Coronary artery (tissue), 2 donors: Measurements from ENCODE around the gene NOX3.
"Not testable (repeated sequence)": the region's sequence is repeated elsewhere in the genome, so short reads cannot be mapped to it uniquely, and the experiment has no call there.

ENCODE experiments used
- DNase-seq: peaks from one replicate; pipeline ENCODE4 v3.0.0-alpha.2; 2017; ENCODE audit warnings: low spot score
- H3K27ac ChIP-seq, 2 donors: fragments of 200-600 bp; sonication (generic); one replicate each; pipeline ENCODE4 v1.5.1; 2016 to 2019
- H3K4me3 ChIP-seq: fragments of 200-600 bp; sonication (generic); 2 replicates; pipeline ENCODE4 v1.5.1; 2016; ENCODE audit warnings: mild to moderate bottlenecking, moderate library complexity
- TF ChIP-seq, protein P1 (sequence below): fragments of 200-600 bp; sonication (generic); IDR thresholded peaks from one replicate; pipeline ENCODE4 v1.5.1; 2019; ENCODE audit warnings: antibody characterized with exemption

Gene NOX3

GRCh38 chr6:155466539-155466938, 10.9 kb upstream of the NOX3 start:
- DNase-seq: no peak
- Histone ChIP-seq H3K4me3 (no peak overlapping the region), H3K27ac (no peak overlapping the region)
- TF ChIP-seq, protein P1, sequence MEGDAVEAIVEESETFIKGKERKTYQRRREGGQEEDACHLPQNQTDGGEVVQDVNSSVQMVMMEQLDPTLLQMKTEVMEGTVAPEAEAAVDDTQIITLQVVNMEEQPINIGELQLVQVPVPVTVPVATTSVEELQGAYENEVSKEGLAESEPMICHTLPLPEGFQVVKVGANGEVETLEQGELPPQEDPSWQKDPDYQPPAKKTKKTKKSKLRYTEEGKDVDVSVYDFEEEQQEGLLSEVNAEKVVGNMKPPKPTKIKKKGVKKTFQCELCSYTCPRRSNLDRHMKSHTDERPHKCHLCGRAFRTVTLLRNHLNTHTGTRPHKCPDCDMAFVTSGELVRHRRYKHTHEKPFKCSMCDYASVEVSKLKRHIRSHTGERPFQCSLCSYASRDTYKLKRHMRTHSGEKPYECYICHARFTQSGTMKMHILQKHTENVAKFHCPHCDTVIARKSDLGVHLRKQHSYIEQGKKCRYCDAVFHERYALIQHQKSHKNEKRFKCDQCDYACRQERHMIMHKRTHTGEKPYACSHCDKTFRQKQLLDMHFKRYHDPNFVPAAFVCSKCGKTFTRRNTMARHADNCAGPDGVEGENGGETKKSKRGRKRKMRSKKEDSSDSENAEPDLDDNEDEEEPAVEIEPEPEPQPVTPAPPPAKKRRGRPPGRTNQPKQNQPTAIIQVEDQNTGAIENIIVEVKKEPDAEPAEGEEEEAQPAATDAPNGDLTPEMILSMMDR: no peak

GRCh38 chr6:155461556-155461955, 5.9 kb upstream of the NOX3 start:
- DNase-seq: no peak
- Histone ChIP-seq H3K4me3 (peak overlapping the region; percentile 2), H3K27ac (no peak overlapping the region)
- TF ChIP-seq, protein P1: no peak

DNA sequence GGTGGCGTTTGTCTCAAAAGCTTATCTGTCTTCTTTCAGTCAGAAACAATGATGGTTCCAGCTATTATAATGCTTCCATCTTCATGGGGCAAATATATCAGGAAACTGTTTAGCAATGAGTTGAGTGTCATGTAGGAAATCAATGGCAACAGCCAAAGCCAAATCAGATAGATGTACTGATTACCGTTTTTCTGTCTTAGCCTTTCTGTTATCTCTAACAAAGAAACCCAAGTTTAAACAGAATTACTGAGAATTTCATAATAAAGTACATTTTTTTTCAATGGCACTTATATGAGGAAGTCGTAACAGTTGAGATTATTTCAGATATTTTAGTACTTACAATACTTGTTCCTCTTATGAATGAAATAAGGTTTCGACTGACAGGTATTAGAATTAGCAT, 1.2 kb downstream of the NOX3 start:
- no peak for DNase-seq

DNA sequence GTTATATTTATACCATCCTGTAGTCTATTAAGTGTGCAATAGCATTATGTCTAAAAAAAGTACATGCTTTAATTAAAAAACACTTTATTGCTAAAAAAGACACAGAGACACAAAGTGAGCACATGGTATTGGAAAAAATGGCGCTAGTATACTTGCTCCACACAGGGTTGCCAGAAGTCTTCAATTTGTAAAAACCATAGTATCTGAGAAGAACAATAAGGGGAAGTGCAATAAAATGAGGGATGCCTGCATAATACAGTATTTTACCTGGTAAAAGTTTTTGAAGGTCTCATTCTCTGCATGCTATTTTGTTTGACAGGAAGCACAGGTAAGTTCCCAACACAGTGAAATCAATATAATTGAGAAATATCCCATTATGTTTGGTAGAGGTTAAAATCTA, 1.6 kb downstream of the NOX3 start:
- Histone ChIP-seq H3K4me3 (no peak overlapping the region), H3K27ac (no peak overlapping the region)
- DNase-seq: no peak
- TF ChIP-seq, protein P1: no peak

More for the DNA sequence above, 1.2 kb downstream of the NOX3 start:
- Histone ChIP-seq H3K27ac (no peak overlapping the region), H3K4me3 (no peak overlapping the region)
- TF ChIP-seq, protein P1: no peak

GRCh38 chr6:155452576-155452975, 3.1 kb downstream of the NOX3 start:
- DNase-seq: no peak
- TF ChIP-seq, protein P1: no peak
- H3K27ac ChIP-seq: no peak overlapping the region

GRCh38 chr6:155451530-155451929, 4.1 kb downstream of the NOX3 start:
- not testable (repeated sequence) for H3K27ac ChIP-seq, DNase-seq, H3K4me3 ChIP-seq

More at GRCh38 chr6:155452576-155452975, 3.1 kb downstream of the NOX3 start:
- no peak overlapping the region for H3K4me3 ChIP-seq

- TF ChIP-seq, protein P1: no peak
- no peak for DNase-seq
- no peak overlapping the region for H3K27ac ChIP-seq
- no peak overlapping the region for H3K4me3 ChIP-seq
Measured at GRCh38 chr6:155450240-155450581, 5.4 kb downstream of the NOX3 start.
